HG02884 (cell line): Measurements from ENCODE around the gene TRIM59.

Source experiments
- ATAC-seq: cut with Tn5 transposase; IDR thresholded peaks from one replicate; pipeline ENCODE4 v1.9.1; 2021; ENCODE audit warnings: mild to moderate bottlenecking, moderate library complexity; ENCODE audit not compliant: unreplicated experiment

TRIM59 gene

DNA sequence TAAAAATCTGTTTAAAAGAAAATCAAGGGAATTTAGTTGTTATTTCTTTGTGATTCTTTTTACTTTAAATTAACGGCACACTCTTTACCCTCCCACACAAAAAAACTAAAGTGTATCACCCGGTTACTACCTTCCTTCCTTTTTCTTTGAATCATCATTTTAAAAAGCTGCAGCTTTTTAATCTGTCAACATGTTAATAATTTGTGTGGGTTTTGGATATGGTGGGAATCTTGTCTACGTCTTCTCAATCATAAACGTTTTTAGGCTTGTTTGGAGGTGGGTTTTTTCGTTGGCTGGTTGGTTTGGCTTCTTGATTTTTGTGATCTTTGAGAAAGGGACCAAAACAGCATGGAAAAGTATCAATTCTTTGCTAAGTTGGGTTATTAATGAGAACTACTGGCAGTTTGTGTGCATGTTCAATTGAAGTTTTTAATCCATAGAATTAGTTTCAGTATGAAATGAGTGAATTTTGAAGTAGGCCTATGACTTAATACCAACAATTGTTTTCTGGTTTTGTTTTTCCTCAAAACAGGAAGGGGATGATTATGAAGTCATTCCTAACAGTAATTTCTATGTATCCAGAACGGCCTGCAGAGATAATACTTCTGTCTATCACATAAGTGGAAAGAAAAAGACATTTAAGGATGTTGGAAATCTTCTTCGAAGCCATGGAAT, 45.7 kb downstream of the TRIM59 start:
- no peak for ATAC-seq

GRCh38 chr3:160403028-160403545, 46.5 kb downstream of the TRIM59 start:
- no peak for ATAC-seq

- ATAC-seq, result no peak
Measured at GRCh38 chr3:160402221-160403027, 47.2 kb downstream of the TRIM59 start.

DNA sequence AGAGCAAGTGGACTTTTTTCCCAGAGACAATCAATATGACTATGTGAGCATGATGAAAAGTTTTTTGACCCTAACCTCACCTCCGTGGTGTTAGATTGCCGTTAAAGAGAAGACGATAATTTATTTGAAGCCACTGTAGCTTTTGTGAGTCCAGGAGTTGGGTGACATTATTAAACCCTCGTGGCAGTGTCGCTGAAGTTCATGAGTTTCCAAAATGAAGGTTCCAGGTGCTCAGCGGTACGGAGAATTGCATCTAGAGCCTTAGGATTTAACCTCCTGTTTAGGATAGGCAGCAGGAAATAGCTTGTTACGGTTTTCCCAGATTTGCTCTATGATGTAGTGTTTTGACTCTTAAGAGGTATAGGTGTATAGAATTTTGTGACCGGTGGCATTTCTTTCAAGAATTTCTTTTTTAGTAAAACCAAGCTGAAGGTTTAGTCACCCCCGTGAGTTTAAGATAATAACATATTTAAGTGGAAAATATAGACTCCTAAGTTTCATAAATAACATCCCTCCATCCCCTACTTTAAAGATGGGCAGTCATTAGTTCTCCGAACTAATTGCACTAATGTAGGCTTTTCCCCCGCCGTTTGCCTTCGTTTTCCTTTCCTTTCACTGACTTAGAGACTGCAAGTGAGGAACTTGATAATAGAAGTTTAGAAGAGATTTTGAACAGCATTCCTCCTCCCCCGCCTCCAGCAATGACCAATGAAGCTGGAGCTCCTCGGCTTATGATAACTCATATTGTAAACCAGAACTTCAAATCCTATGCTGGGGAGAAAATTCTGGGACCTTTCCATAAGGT, 48.1 kb downstream of the TRIM59 start:
- no peak for ATAC-seq

DNA sequence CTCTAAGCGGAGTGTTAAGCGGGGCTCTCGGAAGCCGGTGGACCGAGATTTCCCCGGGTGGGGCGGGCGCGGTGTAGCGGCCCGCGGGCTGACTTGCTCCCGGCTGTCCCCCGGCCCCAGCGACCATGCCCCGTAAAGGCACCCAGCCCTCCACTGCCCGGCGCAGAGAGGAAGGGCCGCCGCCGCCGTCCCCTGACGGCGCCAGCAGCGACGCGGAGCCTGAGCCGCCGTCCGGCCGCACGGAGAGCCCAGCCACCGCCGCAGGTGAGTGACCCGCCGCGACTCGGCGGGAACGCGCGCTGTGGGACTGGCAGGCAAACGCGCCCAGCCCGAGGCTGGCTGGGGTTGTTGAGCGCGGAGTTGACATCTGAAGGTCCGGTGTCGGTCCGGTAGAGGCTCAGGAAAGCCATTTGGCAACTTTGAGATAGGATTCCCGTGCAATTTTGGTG, 48.9 kb downstream of the TRIM59 start:
- ATAC-seq, result no peak

DNA sequence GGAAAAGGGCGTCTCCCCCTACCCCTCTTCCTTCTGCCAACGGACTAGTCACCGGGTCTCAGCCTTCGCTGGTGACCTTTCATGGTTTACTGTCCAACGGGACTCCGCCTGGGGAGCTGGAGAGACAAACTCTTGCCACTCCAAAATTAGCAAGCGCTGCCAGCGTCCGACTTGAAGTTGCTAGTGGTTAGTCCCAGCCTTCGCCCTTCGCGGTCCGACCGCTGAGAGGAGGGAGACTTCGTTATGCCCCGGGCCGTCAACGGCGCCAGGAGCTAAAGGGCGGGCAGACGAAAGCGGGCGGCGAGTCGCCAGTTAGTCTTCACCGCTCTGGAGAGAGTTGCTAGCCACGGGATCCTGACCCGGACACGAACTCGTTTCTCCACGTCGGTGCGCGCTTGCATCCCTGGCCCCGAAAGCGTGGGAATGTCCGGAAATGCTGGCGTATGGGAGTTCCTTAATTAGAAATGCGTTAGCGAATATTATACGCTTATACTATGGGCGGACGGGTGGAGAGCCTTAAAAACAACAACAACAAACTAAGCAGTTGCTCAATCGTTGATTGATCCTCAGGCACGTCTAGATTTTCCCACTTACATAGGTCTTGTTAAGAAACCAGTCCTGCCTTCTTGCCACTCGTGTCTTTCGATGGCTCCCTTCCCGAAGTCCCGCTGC, 49.4 kb downstream of the TRIM59 start:
- ATAC-seq, result no peak

GRCh38 chr3:160399125-160400029, 50.2 kb downstream of the TRIM59 start, which contains the start of the genes IFT80 and SMC4:
IFT80 (minus strand) TSS chr3:160399225; CDS start chr3:160384600, 14,625 bp downstream.
SMC4 (plus strand) TSS chr3:160399650; CDS start chr3:160400827, 1,177 bp downstream.
- peak; percentile 92 for ATAC-seq

GRCh38 chr3:160398820-160399124, 50.8 kb downstream of the TRIM59 start:
- ATAC-seq, result peak; percentile 0

- no peak for ATAC-seq
Measured at GRCh38 chr3:160395297-160395696, 54.3 kb downstream of the TRIM59 start.

DNA sequence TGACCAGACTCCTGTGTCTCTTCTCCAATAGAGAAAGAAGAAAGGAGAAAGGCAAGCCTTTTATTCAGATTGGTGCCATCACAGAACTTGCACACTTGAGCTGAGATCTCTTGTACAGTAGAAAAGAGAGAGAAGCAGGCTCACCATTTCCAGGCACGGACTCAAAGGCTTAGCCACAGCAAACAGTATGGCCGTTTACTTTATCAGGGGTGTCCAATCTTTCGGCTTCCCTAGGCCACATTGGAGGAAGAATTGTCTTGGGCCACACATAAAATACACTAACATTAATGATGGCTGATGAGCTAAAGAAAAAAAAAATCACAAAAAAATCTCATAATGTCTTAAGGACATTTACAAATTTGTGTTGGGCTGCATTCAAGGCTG, 55.6 kb downstream of the TRIM59 start:
- ATAC-seq, result no peak

DNA sequence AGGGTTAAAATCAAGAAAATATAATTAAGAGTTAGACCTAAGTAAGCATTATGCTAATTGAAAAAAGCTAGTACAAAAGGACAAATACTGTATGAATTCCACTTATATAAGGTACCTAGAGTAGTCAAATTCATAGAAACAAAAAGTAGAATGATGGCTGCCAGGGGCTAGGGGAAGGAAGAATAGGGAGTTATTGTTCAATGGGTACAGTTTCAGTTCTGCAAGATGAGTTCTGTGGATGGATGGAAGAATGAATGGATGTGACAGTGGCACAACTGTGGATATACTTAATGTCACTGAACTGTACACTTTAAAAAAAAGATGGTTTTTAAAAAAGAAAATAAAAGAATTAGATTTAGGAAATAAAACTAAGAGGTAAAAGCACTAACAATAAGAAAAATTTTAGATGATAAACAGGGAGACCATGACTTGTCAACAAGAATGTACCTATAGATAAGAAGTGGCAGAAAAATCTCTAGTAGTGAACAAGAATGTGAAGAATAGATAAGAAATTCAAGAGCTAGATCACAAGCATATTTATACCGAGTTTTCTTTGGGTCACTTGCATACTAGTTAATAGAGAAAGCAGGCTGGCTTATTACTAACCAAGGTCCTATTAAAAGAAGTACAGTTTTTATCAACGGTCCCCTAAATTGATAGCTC, 56.1 kb downstream of the TRIM59 start:
- no peak for ATAC-seq

- no peak for ATAC-seq
Measured at GRCh38 chr3:160392798-160393197, 56.8 kb downstream of the TRIM59 start.

DNA sequence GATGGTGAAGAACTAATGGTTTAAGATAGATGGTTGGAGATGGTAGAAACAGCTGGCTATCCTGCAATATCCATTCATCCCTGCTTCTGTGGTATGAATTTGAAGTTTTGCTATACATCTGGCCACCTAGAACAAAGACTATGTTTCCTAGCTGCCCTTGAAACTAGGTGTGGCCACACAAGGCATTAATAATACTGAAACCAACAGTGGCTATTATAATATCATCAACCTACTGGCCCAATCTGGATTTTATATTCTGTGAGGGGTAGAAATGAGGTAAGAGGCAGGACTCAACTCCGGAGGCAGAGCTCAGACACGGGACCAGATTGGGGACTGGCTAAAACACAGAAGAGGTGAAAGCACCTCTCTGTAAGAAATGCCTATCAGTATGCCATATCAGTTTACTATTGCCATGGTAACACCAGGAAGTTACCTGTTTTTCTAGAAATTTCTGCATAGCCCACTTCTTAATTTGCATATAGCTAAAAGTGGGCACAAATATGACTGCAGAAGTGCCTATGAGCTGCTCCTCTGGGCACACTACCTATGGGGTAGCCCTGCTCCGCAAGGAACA, 58.9 kb downstream of the TRIM59 start:
- peak; percentile 59 for ATAC-seq
